ENCODE measurements around the gene TUBA1C. TPM values are rescaled to one million over a fixed set of nuclear protein-coding genes. Genes with fewer than 3 reads are reported as not detected.
"Not testable (repeated sequence)": the region's sequence is repeated elsewhere in the genome, so short reads cannot be mapped to it uniquely, and the experiment has no call there.

TUBA1C gene
- total RNA-seq, 1 donor from 2014 or later = 402 TPM

GRCh38 chr12:49320411-49321103 lies 55.7 kb downstream of the TUBA1C start:
- H3K4me1 ChIP-seq = peaks cover 13% of the 10 kb centered on the region
- H3K27me3 Mint-ChIP-seq (ENCODE audit: insufficient read depth, low read depth); H3K9me3 Mint-ChIP-seq; H3K9me3 ChIP-seq (ENCODE audit: low read depth); H3K9ac ChIP-seq; H3K4me2 ChIP-seq; H2AFZ ChIP-seq (replicated peaks); H3K36me3 Mint-ChIP-seq; H3K4me3 ChIP-seq; H3K27ac Mint-ChIP-seq; DNase-seq (ENCODE audit: low spot score); H4K20me1 ChIP-seq (ENCODE audit: low read depth); H3K27ac ChIP-seq; H3K36me3 ChIP-seq: not testable (repeated sequence)
- H3K4me3 Mint-ChIP-seq = peak overlapping the region; percentile 19
- H3K4me1 Mint-ChIP-seq = peaks cover 21% of the 10 kb centered on the region
- peaks cover 14% of the 10 kb centered on the region for H3K27me3 ChIP-seq
- H3F3A ChIP-seq (ENCODE audit: low read depth) = peaks cover 11% of the 10 kb centered on the region
- peaks cover 16% of the 10 kb centered on the region for H3K79me2 ChIP-seq (ENCODE audit: low read depth)

GRCh38 chr12:49322367-49322707 lies 57.5 kb downstream of the TUBA1C start:
- H3K4me1 Mint-ChIP-seq = peaks cover 21% of the 10 kb centered on the region
- peak overlapping the region; percentile 94 for H3K27ac Mint-ChIP-seq
- Histone ChIP-seq H3K4me1 (peaks cover 13% of the 10 kb centered on the region), H3K4me2 (peak overlapping the region; percentile 77), H3K27me3 (peaks cover 14% of the 10 kb centered on the region), H3K36me3 (no peaks in the 10 kb centered on the region), H3K9me3 (ENCODE audit: low read depth) (no peaks in the 10 kb centered on the region), H4K20me1 (ENCODE audit: low read depth) (no peaks in the 10 kb centered on the region), H3F3A (ENCODE audit: low read depth) (peaks cover 11% of the 10 kb centered on the region), H3K4me3 (peak overlapping the region; percentile 89), H2AFZ (replicated peaks) (peak overlapping the region; percentile 75), H3K79me2 (ENCODE audit: low read depth) (peaks cover 16% of the 10 kb centered on the region), H3K9ac (peak overlapping the region; percentile 68), H3K27ac (no peak overlapping the region)
- H3K9me3 Mint-ChIP-seq = no peaks in the 10 kb centered on the region
- H3K27me3 Mint-ChIP-seq (ENCODE audit: insufficient read depth, low read depth) = peaks cover 11% of the 10 kb centered on the region
- H3K36me3 Mint-ChIP-seq = peaks cover 11% of the 10 kb centered on the region
- no peak for DNase-seq (ENCODE audit: low spot score)
- peak overlapping the region; percentile 97 for H3K4me3 Mint-ChIP-seq
- TF ChIP-seq EZH2phosphoT487 (IDR thresholded peaks at IDR 0.05) (no peak), EZH2 (IDR thresholded peaks at IDR 0.05) (no peak), CTCF (IDR thresholded peaks at IDR 0.05) (no peak)

GRCh38 chr12:49322708-49323523 lies 58.0 kb downstream of the TUBA1C start, which contains the start of gene TROAP:
TSS of gene TROAP (plus strand) at chr12:49323255. CDS start at chr12:49323609, 354 bp downstream.
- DNase-seq (ENCODE audit: low spot score) = peak; percentile 99
- peak within 1 kb of the TSS; percentile 85 for H2AFZ ChIP-seq (replicated peaks)
- H3K9me3 ChIP-seq (ENCODE audit: low read depth) = no peaks in the 10 kb centered on the region
- H3F3A ChIP-seq (ENCODE audit: low read depth) = peaks cover 11% of the 10 kb centered on the region
- peak within 1 kb of the TSS; percentile 89 for H3K4me3 ChIP-seq
- no peak within 1 kb of the TSS for H3K27ac ChIP-seq
- peak within 1 kb of the TSS; percentile 92 for H3K4me2 ChIP-seq
- Mint-ChIP-seq H3K4me1 (peaks cover 21% of the 10 kb centered on the region), H3K27ac (peak within 1 kb of the TSS; percentile 94), H3K27me3 (ENCODE audit: insufficient read depth, low read depth) (peaks cover 14% of the 10 kb centered on the region), H3K36me3 (peaks cover 13% of the 10 kb centered on the region), H3K9me3 (no peaks in the 10 kb centered on the region), H3K4me3 (peak within 1 kb of the TSS; percentile 97)
- TF ChIP-seq CTCF (IDR thresholded peaks at IDR 0.05) (no peak), EZH2 (IDR thresholded peaks at IDR 0.05) (no peak), EZH2phosphoT487 (IDR thresholded peaks at IDR 0.05) (no peak)
- H3K27me3 ChIP-seq = peaks cover 14% of the 10 kb centered on the region
- peaks cover 16% of the 10 kb centered on the region for H3K79me2 ChIP-seq (ENCODE audit: low read depth)
- peaks cover 13% of the 10 kb centered on the region for H3K4me1 ChIP-seq
- H4K20me1 ChIP-seq (ENCODE audit: low read depth) = no peaks in the 10 kb centered on the region
- H3K36me3 ChIP-seq = no peaks in the 10 kb centered on the region
- peak within 1 kb of the TSS; percentile 85 for H3K9ac ChIP-seq

Data from neural progenitor cell (in vitro differentiated cells).